SH-SY5Y (cell line): ENCODE measurements around the gene COQ10B.

ENCODE experiments used
- GATA2 ChIP-seq: IDR thresholded peaks from 2 replicates; pipeline ENCODE4 v1.6.1; 2011; ENCODE audit warnings: mild to moderate bottlenecking, low read depth, low read length
- GATA3 ChIP-seq: IDR thresholded peaks from 2 replicates; pipeline ENCODE4 v1.6.1; 2011; ENCODE audit warnings: low read depth, mild to moderate bottlenecking, low read length, moderate library complexity

GRCh38 chr2:197517150-197517549, 63.8 kb downstream of the COQ10B start:
- TF ChIP-seq GATA3 (no peak), GATA2 (no peak)
